Mesendoderm (in vitro differentiated cells): ENCODE data around the gene IFT52.
"Not testable (repeated sequence)": the region's sequence is repeated elsewhere in the genome, so short reads cannot be mapped to it uniquely, and the experiment has no call there.

Source experiments
- DNase-seq: peaks from one replicate; pipeline ENCODE4 v3.0.0; 2013
- H2AK5ac ChIP-seq: 2 replicates; pipeline ENCODE4 v1.6.1; 2013; ENCODE audit warnings: low read length, inconsistent platforms
- H2BK120ac ChIP-seq: 2 replicates; pipeline ENCODE4 v1.6.1; 2013; ENCODE audit warnings: low read depth, mild to moderate bottlenecking, low read length, moderate library complexity, mixed read lengths
- H2BK15ac ChIP-seq: replicated peaks from 2 replicates; pipeline ENCODE4 v1.6.1; 2013; ENCODE audit warnings: low read depth, mild to moderate bottlenecking, moderate library complexity
- H2BK5ac ChIP-seq: 2 replicates; pipeline ENCODE4 v1.6.1; 2013; ENCODE audit warnings: low read length, inconsistent platforms
- H3K18ac ChIP-seq: 2 replicates; pipeline ENCODE4 v1.6.1; 2013; ENCODE audit warnings: mild to moderate bottlenecking, low read length, mixed read lengths
- H3K23ac ChIP-seq: one replicate; pipeline ENCODE4 v1.6.1; 2013; ENCODE audit warnings: low read length
- H3K27ac ChIP-seq: 2 replicates; pipeline ENCODE4 v1.5.1; 2013; ENCODE audit warnings: low read depth, mild to moderate bottlenecking, inconsistent platforms, low read length, moderate library complexity
- H3K27me3 ChIP-seq: 2 replicates; pipeline ENCODE4 v1.6.1; 2013; ENCODE audit warnings: low read length, control low read depth, mild to moderate bottlenecking, inconsistent platforms; ENCODE audit not compliant: insufficient read depth, poor library complexity
- H3K36me3 ChIP-seq: 2 replicates; pipeline ENCODE4 v1.6.1; 2013; ENCODE audit warnings: low read length, inconsistent platforms; ENCODE audit not compliant: control insufficient read depth, insufficient read depth
- H3K4ac ChIP-seq: one replicate; pipeline ENCODE4 v1.6.1; 2013; ENCODE audit warnings: low read depth, mild to moderate bottlenecking, low read length, moderate library complexity
- H3K4me1 ChIP-seq: 2 replicates; pipeline ENCODE4 v1.6.1; 2013; ENCODE audit warnings: low read depth, low read length, inconsistent platforms; ENCODE audit not compliant: control insufficient read depth
- H3K4me2 ChIP-seq: 2 replicates; pipeline ENCODE4 v1.6.1; 2013; ENCODE audit warnings: low read length
- H3K4me3 ChIP-seq: 2 replicates; pipeline ENCODE4 v1.5.1; 2013; ENCODE audit warnings: mild to moderate bottlenecking, low read length
- H3K56ac ChIP-seq: one replicate; pipeline ENCODE4 v1.6.1; 2013; ENCODE audit warnings: low read length
- H3K79me1 ChIP-seq: 2 replicates; pipeline ENCODE4 v1.6.1; 2013; ENCODE audit warnings: low read length, inconsistent platforms
- H3K79me2 ChIP-seq: 2 replicates; pipeline ENCODE4 v1.6.1; 2013; ENCODE audit warnings: mild to moderate bottlenecking, low read length; ENCODE audit not compliant: control insufficient read depth, insufficient read depth
- H3K9ac ChIP-seq: 2 replicates; pipeline ENCODE4 v1.6.1; 2013; ENCODE audit warnings: low read length, inconsistent platforms
- H4K5ac ChIP-seq: one replicate; pipeline ENCODE4 v1.6.1; 2013; ENCODE audit warnings: low read length
- H4K8ac ChIP-seq: one replicate; pipeline ENCODE4 v1.6.1; 2013; ENCODE audit warnings: low read depth, mild to moderate bottlenecking, control low read depth, low read length, moderate library complexity
- WGBS: extraction: QIAGEN DNeasy Blood & Tissue Kit; methylation state at CpG from one replicate; pipeline ENCODE4 v1.1.7; 2013; ENCODE audit warnings: low lambda C conversion rate, missing lambda C conversion rate; ENCODE audit not compliant: insufficient coverage; ENCODE audit errors: extremely low coverage; 5-methylcytosine and 5-hydroxymethylcytosine counted together

Gene IFT52

DNA sequence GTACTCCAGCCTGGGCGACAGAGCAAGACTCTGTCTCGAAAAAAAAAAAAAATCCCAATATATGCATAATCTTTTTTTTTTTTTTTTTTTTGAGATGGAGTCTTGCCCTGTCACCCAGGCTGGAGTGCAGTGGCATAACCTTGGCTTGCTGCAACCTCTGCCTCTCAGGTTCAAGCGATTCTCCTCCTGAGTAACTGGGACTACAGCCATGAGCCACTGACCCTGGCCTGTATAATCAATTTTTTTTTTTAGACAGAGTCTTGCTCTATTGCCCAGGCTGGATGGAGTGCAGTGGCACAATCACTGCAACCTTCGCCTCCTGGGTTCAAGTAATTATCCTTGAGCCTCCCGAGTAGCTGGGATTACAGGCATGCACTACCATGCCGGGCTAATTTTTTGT is 64.4 kb downstream of the IFT52 start:
- not testable (repeated sequence) for H3K18ac ChIP-seq, H2AK5ac ChIP-seq, H3K23ac ChIP-seq, DNase-seq, H3K79me2 ChIP-seq, H2BK5ac ChIP-seq, H3K79me1 ChIP-seq, H3K4me3 ChIP-seq, H2BK120ac ChIP-seq, H3K4me2 ChIP-seq, H3K36me3 ChIP-seq, H4K8ac ChIP-seq, H3K56ac ChIP-seq, H3K9ac ChIP-seq, H3K27ac ChIP-seq, H3K4me1 ChIP-seq, H3K27me3 ChIP-seq, H4K5ac ChIP-seq, H2BK15ac ChIP-seq, H3K4ac ChIP-seq
- WGBS = no CpG with 5 or more reads among the region's 6 CpGs

GRCh38 chr20:43655937-43656336 is 65.2 kb downstream of the IFT52 start:
- H2BK5ac ChIP-seq = no peak overlapping the region
- H3K56ac ChIP-seq = no peak overlapping the region
- no peak overlapping the region for H3K18ac ChIP-seq
- H3K23ac ChIP-seq = no peak overlapping the region
- H4K8ac ChIP-seq = peak overlapping the region; percentile 68
- no peak overlapping the region for H3K4me3 ChIP-seq
- H3K36me3 ChIP-seq = no peaks in the 10 kb centered on the region
- H3K9ac ChIP-seq = no peak overlapping the region
- no peak overlapping the region for H3K4me2 ChIP-seq
- H2AK5ac ChIP-seq = no peak overlapping the region
- no peak overlapping the region for H3K4ac ChIP-seq
- no peak overlapping the region for H3K27ac ChIP-seq
- H2BK15ac ChIP-seq = no peak overlapping the region
- no peak for DNase-seq
- no peaks in the 10 kb centered on the region for H3K4me1 ChIP-seq
- H2BK120ac ChIP-seq = no peak overlapping the region
- H3K79me1 ChIP-seq = no peaks in the 10 kb centered on the region
- no peak overlapping the region for H4K5ac ChIP-seq
- H3K79me2 ChIP-seq = no peaks in the 10 kb centered on the region
- no CpG with 5 or more reads among the region's 3 CpGs for WGBS
- H3K27me3 ChIP-seq = no peaks in the 10 kb centered on the region

- peak overlapping the region; percentile 84 for H3K4me2 ChIP-seq
- no peak overlapping the region for H2BK5ac ChIP-seq
- peak overlapping the region; percentile 57 for H4K8ac ChIP-seq
- no peak overlapping the region for H2BK120ac ChIP-seq
- no peak overlapping the region for H2BK15ac ChIP-seq
- H3K79me1 ChIP-seq = no peaks in the 10 kb centered on the region
- no peak overlapping the region for H3K4ac ChIP-seq
- no peak overlapping the region for H3K18ac ChIP-seq
- H3K9ac ChIP-seq = peak overlapping the region; percentile 85
- H3K23ac ChIP-seq = no peak overlapping the region
- no peaks in the 10 kb centered on the region for H3K36me3 ChIP-seq
- no peaks in the 10 kb centered on the region for H3K27me3 ChIP-seq
- no peak overlapping the region for H3K27ac ChIP-seq
- H3K79me2 ChIP-seq = no peaks in the 10 kb centered on the region
- no peaks in the 10 kb centered on the region for H3K4me1 ChIP-seq
- H3K4me3 ChIP-seq = peak overlapping the region; percentile 61
- WGBS = no CpG with 5 or more reads among the region's 11 CpGs
- no peak overlapping the region for H2AK5ac ChIP-seq
- H3K56ac ChIP-seq = peak overlapping the region; percentile 93
- no peak for DNase-seq
- H4K5ac ChIP-seq = no peak overlapping the region
These were observed 67.5 kb downstream of the IFT52 start for GRCh38 chr20:43658069-43658722.

DNA sequence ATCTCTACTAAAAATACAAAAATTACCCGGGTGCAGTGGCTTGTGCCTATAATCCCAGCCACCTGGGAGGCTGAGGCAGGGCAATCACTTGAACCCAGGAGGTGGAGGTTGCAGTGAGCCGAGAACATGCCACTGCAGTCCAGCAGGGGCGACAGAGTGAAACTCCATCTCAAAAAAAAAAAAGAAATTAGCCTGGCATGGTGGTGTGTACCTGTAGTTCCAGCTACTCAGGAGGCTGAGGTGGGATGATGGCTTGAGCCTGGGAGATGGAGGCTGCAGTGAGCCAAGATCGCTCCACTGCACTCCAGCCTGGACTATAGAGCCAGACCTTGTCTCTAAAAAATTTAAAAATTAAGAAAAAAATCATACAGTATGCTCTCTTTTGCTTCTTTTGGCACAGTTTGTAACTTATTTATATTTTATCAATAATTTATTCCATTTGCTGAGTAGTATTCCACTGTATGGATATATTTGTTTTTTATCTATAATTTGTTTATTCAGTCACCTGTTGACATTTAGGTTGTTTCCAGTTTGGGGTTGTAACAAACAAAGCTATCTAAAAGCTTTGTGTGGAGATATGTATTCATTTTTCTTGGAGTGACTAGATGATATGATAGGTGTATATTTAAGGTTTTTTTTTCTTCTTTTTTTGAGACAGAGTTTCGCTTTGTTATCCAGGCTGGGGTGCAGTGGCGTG is 68.1 kb downstream of the IFT52 start:
- no peaks in the 10 kb centered on the region for H3K36me3 ChIP-seq
- no peak overlapping the region for H3K27ac ChIP-seq
- no peak overlapping the region for H3K56ac ChIP-seq
- no peaks in the 10 kb centered on the region for H3K79me2 ChIP-seq
- H2AK5ac ChIP-seq = no peak overlapping the region
- H2BK120ac ChIP-seq = no peak overlapping the region
- no peak overlapping the region for H3K23ac ChIP-seq
- no peak overlapping the region for H3K9ac ChIP-seq
- no peak overlapping the region for H3K4me3 ChIP-seq
- H3K4me2 ChIP-seq = no peak overlapping the region
- H4K8ac ChIP-seq = no peak overlapping the region
- no CpG with 5 or more reads among the region's 6 CpGs for WGBS
- no peak overlapping the region for H2BK15ac ChIP-seq
- DNase-seq = no peak
- H3K4ac ChIP-seq = no peak overlapping the region
- H4K5ac ChIP-seq = no peak overlapping the region
- H3K27me3 ChIP-seq = no peaks in the 10 kb centered on the region
- no peak overlapping the region for H2BK5ac ChIP-seq
- H3K79me1 ChIP-seq = no peaks in the 10 kb centered on the region
- H3K4me1 ChIP-seq = no peaks in the 10 kb centered on the region
- no peak overlapping the region for H3K18ac ChIP-seq

GRCh38 chr20:43662943-43663655 is 72.4 kb downstream of the IFT52 start:
- Histone ChIP-seq H3K4ac (no peak overlapping the region), H3K4me2 (no peak overlapping the region), H4K5ac (no peak overlapping the region), H3K27ac (no peak overlapping the region), H3K23ac (no peak overlapping the region), H3K9ac (no peak overlapping the region), H3K4me1 (no peaks in the 10 kb centered on the region), H3K27me3 (no peaks in the 10 kb centered on the region), H3K79me2 (peaks cover 8% of the 10 kb centered on the region), H2AK5ac (no peak overlapping the region), H3K36me3 (no peaks in the 10 kb centered on the region), H2BK120ac (no peak overlapping the region), H3K56ac (peak overlapping the region; percentile 3), H4K8ac (no peak overlapping the region), H2BK5ac (no peak overlapping the region), H3K18ac (no peak overlapping the region), H3K79me1 (peaks cover 2% of the 10 kb centered on the region), H2BK15ac (no peak overlapping the region), H3K4me3 (no peak overlapping the region)
- WGBS = no CpG with 5 or more reads among the region's 2 CpGs
- no peak for DNase-seq
